Activated B cell treated with CpG ODN at 0.5 μM for 24 hours (primary cell): ENCODE results near the gene QPRT. TPM values are rescaled to one million over a fixed set of nuclear protein-coding genes. Genes with fewer than 3 reads are reported as not detected.
A peak's percentile ranks its signal among the peaks of the same experiment; 100 is the strongest.

Experiments used
- ATAC-seq: fragments of 200-7000 bp; cut with Tn5 transposase; one replicate; pipeline ENCODE4 v1.10.0; 2021; ENCODE audit warnings: low read depth, mild to moderate bottlenecking, moderate library complexity
- CTCF ChIA-PET: fragments of 350-600 bp; sonication (Branson Sonifier 250); formaldehyde crosslinking; loops from one replicate; lab custom pipeline; 2021; ENCODE audit warnings: antibody characterized with exemption; lab: Charles Lee
- POLR2A ChIA-PET: fragments of 350-600 bp; sonication (Branson Sonifier 250); formaldehyde crosslinking; loops from one replicate; lab custom pipeline; 2021; ENCODE audit warnings: antibody characterized with exemption; lab: Charles Lee
- DNase-seq: peaks from one replicate; pipeline ENCODE4 v3.0.0; 2022
- H3K27ac Mint-ChIP-seq: one replicate; pipeline ENCODE4 v1.8.0; 2020; ENCODE audit warnings: mixed read lengths
- H3K27me3 Mint-ChIP-seq: one replicate; pipeline ENCODE4 v1.8.0; 2021; ENCODE audit warnings: mixed read lengths
- H3K36me3 Mint-ChIP-seq: one replicate; pipeline ENCODE4 v1.8.0; 2021; ENCODE audit warnings: low read depth, mixed read lengths
- H3K4me1 Mint-ChIP-seq: one replicate; pipeline ENCODE4 v1.8.0; 2021; ENCODE audit warnings: mixed read lengths
- H3K4me3 Mint-ChIP-seq: one replicate; pipeline ENCODE4 v1.8.0; 2020; ENCODE audit warnings: mild to moderate bottlenecking, mixed read lengths
- H3K9me3 Mint-ChIP-seq: one replicate; pipeline ENCODE4 v1.8.0; 2020; ENCODE audit warnings: mixed read lengths
- intact Hi-C: fragments of 100-400 bp; cut with micrococcal nuclease; formaldehyde crosslinking; loops from one replicate; pipeline ENCODE4 v1.15.1; 2024
- total RNA-seq: library from RNA; stranded (reverse); gene quantifications from 2 replicates; pipeline ENCODE4 v1.2.3, GENCODE V29; 2022
- TF ChIP-seq, protein P1 (sequence below): fragments of 200-600 bp; IDR thresholded peaks from one replicate; pipeline ENCODE4 v1.8.0; 2022; ENCODE audit warnings: antibody characterized with exemption, mild to moderate bottlenecking

Gene QPRT
- total RNA-seq, 1 donor from 2014 or later: 0.84 TPM

DNA sequence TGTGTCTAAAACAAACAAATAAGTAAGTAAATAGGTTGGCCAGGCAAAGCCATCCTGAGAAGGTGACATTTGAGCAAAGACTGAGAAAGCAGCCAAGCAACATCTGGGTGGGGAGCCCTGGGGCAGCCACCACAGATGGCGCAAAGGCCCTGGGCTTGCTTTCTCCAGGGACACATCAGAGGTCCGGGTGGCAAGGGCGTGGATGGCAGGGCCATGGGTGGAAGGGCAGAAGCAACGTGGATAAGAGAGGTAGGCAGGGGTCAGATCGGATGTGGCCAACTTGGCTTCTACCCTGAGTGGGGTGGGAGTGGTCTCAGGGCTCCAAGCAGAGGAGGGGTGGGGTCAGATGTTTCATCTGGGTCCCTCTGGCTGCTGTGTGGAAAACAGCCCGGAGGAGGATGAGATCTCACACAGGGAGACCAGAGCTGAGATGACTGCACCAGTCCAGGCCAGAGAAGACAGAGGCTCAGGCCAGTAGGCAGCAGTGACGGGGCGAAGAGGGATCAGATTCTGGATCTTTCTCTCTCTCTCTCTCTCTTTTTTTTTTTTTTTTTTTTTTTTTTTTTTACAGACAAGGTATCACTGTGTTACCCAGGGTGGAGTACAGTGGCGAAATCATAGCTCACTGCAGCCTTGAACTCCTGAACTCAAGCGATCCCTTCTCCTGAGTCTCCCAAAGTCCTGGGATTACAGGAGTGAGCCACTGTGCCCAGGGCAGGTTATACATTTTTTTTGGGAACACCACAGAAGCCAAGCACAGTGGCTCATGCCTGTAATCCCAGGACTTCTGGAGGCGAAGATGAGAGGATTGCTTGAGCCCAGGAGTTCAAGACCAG lies 22.1 kb upstream of the QPRT start:
- CTCF ChIA-PET: no interaction called here
- no peaks in the 10 kb centered on the region for H3K27me3 Mint-ChIP-seq
- POLR2A ChIA-PET: interaction anchor here (0.7 kb wide), 1 partner anchor 848 kb away, joined by 12 read pairs; no protein-coding TSS in a partner anchor
- DNase-seq (no peak), ATAC-seq (no peak)
- H3K4me3 Mint-ChIP-seq: no peak overlapping the region
- TF ChIP-seq, protein P1, sequence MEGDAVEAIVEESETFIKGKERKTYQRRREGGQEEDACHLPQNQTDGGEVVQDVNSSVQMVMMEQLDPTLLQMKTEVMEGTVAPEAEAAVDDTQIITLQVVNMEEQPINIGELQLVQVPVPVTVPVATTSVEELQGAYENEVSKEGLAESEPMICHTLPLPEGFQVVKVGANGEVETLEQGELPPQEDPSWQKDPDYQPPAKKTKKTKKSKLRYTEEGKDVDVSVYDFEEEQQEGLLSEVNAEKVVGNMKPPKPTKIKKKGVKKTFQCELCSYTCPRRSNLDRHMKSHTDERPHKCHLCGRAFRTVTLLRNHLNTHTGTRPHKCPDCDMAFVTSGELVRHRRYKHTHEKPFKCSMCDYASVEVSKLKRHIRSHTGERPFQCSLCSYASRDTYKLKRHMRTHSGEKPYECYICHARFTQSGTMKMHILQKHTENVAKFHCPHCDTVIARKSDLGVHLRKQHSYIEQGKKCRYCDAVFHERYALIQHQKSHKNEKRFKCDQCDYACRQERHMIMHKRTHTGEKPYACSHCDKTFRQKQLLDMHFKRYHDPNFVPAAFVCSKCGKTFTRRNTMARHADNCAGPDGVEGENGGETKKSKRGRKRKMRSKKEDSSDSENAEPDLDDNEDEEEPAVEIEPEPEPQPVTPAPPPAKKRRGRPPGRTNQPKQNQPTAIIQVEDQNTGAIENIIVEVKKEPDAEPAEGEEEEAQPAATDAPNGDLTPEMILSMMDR: no peak
- no peaks in the 10 kb centered on the region for H3K36me3 Mint-ChIP-seq
- H3K9me3 Mint-ChIP-seq: no peaks in the 10 kb centered on the region
- intact Hi-C loops: no loop called here
- H3K4me1 Mint-ChIP-seq: peaks cover 22% of the 10 kb centered on the region
- no peak overlapping the region for H3K27ac Mint-ChIP-seq

DNA sequence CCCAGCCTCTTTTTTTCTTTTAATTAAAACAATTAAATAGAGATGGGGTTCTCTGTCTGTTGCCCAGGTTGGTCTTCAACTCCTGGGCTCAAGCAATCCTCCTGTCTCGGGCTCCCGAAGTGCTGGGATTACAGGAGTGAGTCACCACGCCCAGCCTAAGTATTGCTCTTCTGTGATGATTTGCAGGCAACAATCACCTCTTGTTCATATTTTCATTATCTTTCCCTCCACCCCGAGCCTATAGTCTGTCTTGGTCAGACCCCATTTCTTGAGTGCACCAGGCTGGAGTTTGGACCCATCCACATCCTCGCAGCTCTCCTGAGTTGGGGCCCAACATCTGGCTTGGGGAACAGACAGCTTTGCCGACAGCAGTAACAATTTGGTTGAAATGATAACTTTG lies 20.3 kb upstream of the QPRT start:
- Mint-ChIP-seq H3K27ac (no peak overlapping the region), H3K27me3 (no peaks in the 10 kb centered on the region), H3K9me3 (no peaks in the 10 kb centered on the region), H3K4me3 (no peak overlapping the region), H3K4me1 (peaks cover 30% of the 10 kb centered on the region), H3K36me3 (no peaks in the 10 kb centered on the region)
- intact Hi-C loops: no loop called here
- ATAC-seq (no peak), DNase-seq (no peak)
- CTCF ChIA-PET: no interaction called here
- TF ChIP-seq, protein P1: no peak
- POLR2A ChIA-PET: no interaction called here

DNA sequence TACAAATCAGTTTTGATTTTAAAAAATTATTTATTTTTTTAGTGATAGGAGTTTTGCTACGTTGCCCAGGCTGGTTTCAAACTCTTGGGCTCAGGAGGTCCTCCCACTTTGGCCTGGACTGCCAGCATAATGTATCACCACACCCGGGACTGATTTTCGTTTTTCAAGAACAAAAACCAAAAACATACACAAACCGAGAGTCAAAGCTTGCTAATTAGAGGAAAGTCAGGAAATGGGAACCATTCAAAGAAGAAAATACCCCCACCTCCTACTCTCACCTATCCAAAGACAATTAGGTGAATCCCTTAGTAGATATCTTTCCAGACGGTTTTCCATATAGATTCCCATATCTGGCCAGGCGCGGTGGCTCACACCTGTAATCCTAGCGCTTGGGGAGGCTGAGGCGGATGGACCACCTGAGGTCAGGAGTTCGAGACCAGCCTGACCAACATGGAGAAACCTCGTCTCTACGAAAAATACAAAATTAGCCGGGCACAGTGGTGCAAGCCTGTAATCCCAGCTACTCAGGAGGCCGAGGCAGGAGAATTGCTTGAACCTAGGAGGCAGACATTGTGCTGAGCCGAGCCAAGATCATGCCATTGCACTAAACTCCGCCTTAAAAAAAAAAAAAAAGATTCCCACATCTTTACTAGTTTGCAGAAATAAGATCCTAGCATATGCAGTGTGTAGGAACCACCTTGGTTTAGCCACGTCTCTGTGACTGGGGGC lies 16.8 kb upstream of the QPRT start:
- no peaks in the 10 kb centered on the region for H3K36me3 Mint-ChIP-seq
- intact Hi-C loops: no loop called here
- TF ChIP-seq, protein P1: no peak

DNA sequence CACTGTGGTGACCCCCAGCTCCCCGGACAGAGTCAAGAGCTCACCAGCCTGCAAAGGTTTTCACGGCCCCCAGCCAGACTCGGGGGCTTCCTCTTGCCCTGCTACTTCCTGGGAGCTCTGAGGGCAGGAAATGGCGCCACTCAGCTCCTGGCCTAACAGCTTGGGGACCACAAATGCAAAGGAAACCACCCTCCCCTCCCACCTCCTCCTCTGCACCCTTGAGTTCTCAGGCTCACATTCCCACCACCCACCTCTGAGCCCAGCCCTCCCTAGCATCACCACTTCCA lies 16.3 kb upstream of the QPRT start:
- intact Hi-C loops: no loop called here
- Mint-ChIP-seq H3K4me1 (peaks cover 61% of the 10 kb centered on the region), H3K27ac (no peak overlapping the region), H3K27me3 (no peaks in the 10 kb centered on the region), H3K4me3 (peak overlapping the region; percentile 46), H3K9me3 (no peaks in the 10 kb centered on the region), H3K36me3 (no peaks in the 10 kb centered on the region)
- ChIA-PET CTCF (no interaction called here), POLR2A (interaction anchor here (0.7 to 2.7 kb wide), 4 partner anchors 9 to 68 kb away, joined by 3 to 12 read pairs (median 5); no protein-coding TSS in a partner anchor)
- TF ChIP-seq, protein P1: no peak
- no peak for DNase-seq
- no peak for ATAC-seq

More for the DNA sequence above, 16.8 kb upstream of the QPRT start:
- ATAC-seq: no peak
- Mint-ChIP-seq H3K27ac (no peak overlapping the region), H3K4me1 (peaks cover 57% of the 10 kb centered on the region), H3K27me3 (no peaks in the 10 kb centered on the region), H3K4me3 (peak overlapping the region; percentile 46), H3K9me3 (no peaks in the 10 kb centered on the region)
- ChIA-PET CTCF (no interaction called here), POLR2A (interaction anchor here (0.7 to 2.7 kb wide), 4 partner anchors 9 to 18 kb away, joined by 3 to 12 read pairs (median 4); no protein-coding TSS in a partner anchor)
- DNase-seq: no peak
